BLaER1 treated with 17β-estradiol and CSF1 and Interleukin-3, amounts not matched to agents 10 nM and 100 nM (cell line): ENCODE data around the gene CYP1B1.

Experiments
- H3K27ac ChIP-seq, 11 experiments: shearing (Covaris generic); formaldehyde crosslinking; 2 replicates each; pipeline ENCODE4 v1.8.1; 2022
- H3K27me3 ChIP-seq, 11 experiments: shearing (Covaris generic); formaldehyde crosslinking; 2 replicates each; pipeline ENCODE4 v1.8.1; 2022
- H3K36me3 ChIP-seq, 11 experiments: shearing (Covaris generic); formaldehyde crosslinking; 2 replicates each; pipeline ENCODE4 v1.8.1; 2022
- H3K4me1 ChIP-seq, 10 experiments: shearing (Covaris generic); formaldehyde crosslinking; 2 replicates each; pipeline ENCODE4 v1.8.1; 2022
- H3K4me2 ChIP-seq, 11 experiments: shearing (Covaris generic); formaldehyde crosslinking; 2 replicates each; pipeline ENCODE4 v1.8.1; 2022
- H3K4me3 ChIP-seq, 10 experiments: shearing (Covaris generic); formaldehyde crosslinking; 2 replicates each; pipeline ENCODE4 v1.8.1; 2022
- H3K9ac ChIP-seq, 11 experiments: shearing (Covaris generic); formaldehyde crosslinking; 2 replicates each; pipeline ENCODE4 v1.8.1; 2022
- H3K9me3 ChIP-seq, 11 experiments: shearing (Covaris generic); formaldehyde crosslinking; replicated peaks in 1 of 11; 2 replicates each; pipeline ENCODE4 v1.8.1; 2022
- H4K20me1 ChIP-seq, 11 experiments: shearing (Covaris generic); formaldehyde crosslinking; 2 replicates each; pipeline ENCODE4 v1.8.1; 2022
- Cebpa-rat ChIP-seq, 11 experiments: shearing (Covaris generic); IDR thresholded peaks; 2 replicates each; pipeline ENCODE4 v1.8.1; 2022

The CYP1B1 gene

GRCh38 chr2:38080346-38080745 lies 4.4 kb upstream of the CYP1B1 start:
- Histone ChIP-seq H3K27ac (no peak overlapping the region), H3K4me3 (no peak overlapping the region), H3K9me3 (peaks cover 20 to 27% (median 24%) of the 10 kb centered on the region in 11 experiments), H3K4me1 (peaks cover 0 to 8% (median 4%) of the 10 kb centered on the region in 10 experiments; a peak in 8 of 20 replicates), H3K9ac (no peak overlapping the region), H4K20me1 (no peaks in the 10 kb centered on the region), H3K4me2 (no peak overlapping the region), H3K36me3 (0 out of 22 replicates have a peak, but pooled peaks cover 0 to under 1% (median 0%) of the 10 kb centered on the region in 11 experiments), H3K27me3 (peaks cover 18 to 33% (median 29%) of the 10 kb centered on the region in 11 experiments)
- TF ChIP-seq Cebpa-rat (IDR thresholded peaks at IDR 0.05): no peak

GRCh38 chr2:38079116-38080052 lies 3.4 kb upstream of the CYP1B1 start:
- H3K27ac ChIP-seq: no peak overlapping the region
- no peak for TF ChIP-seq Cebpa-rat (IDR thresholded peaks at IDR 0.05)
- H3K36me3 ChIP-seq: peaks cover 0 to 7% (median 0%) of the 10 kb centered on the region in 11 experiments; a peak in 1 of 22 replicates
- no peaks in the 10 kb centered on the region for H4K20me1 ChIP-seq
- H3K4me1 ChIP-seq: peaks cover 0 to 8% (median 4%) of the 10 kb centered on the region in 10 experiments; a peak in 8 of 20 replicates
- peaks cover 30 to 36% (median 34%) of the 10 kb centered on the region in 11 experiments for H3K9me3 ChIP-seq
- no peak overlapping the region for H3K4me3 ChIP-seq
- no peak overlapping the region for H3K9ac ChIP-seq
- H3K27me3 ChIP-seq: peaks cover 18 to 37% (median 29%) of the 10 kb centered on the region in 11 experiments
- H3K4me2 ChIP-seq: no peak overlapping the region

- H3K4me3 ChIP-seq: peak overlapping the region in 9 of 10 experiments; percentile 27 to 62 (median 43); a peak in 12 of 20 replicates
- H3K4me2 ChIP-seq: peak overlapping the region; percentile 10 to 81 (median 50); a peak in 17 of 22 replicates
Observed at GRCh38 chr2:38077431-38077769, 1.4 kb upstream of the CYP1B1 start.

GRCh38 chr2:38076710-38077430 lies 919 bp upstream of the CYP1B1 start:
- H3K4me3 ChIP-seq: peak overlapping the region; percentile 9 to 62 (median 40); a peak in 14 of 20 replicates
- peaks cover 0 to 8% (median 4%) of the 10 kb centered on the region in 10 experiments; a peak in 8 of 20 replicates for H3K4me1 ChIP-seq

More at GRCh38 chr2:38077431-38077769, 1.4 kb upstream of the CYP1B1 start:
- H4K20me1 ChIP-seq: no peaks in the 10 kb centered on the region
- peaks cover 18 to 37% (median 29%) of the 10 kb centered on the region in 11 experiments for H3K27me3 ChIP-seq
- H3K9me3 ChIP-seq: peaks cover 44 to 51% (median 47%) of the 10 kb centered on the region in 11 experiments
- H3K4me1 ChIP-seq: peaks cover 0 to 8% (median 4%) of the 10 kb centered on the region in 10 experiments; a peak in 8 of 20 replicates
- TF ChIP-seq Cebpa-rat (IDR thresholded peaks at IDR 0.05): no peak
- H3K9ac ChIP-seq: peak overlapping the region in 1 of 11 experiments; percentile 52; a peak in 1 of 22 replicates
- H3K36me3 ChIP-seq: peaks cover 0 to 7% (median 0%) of the 10 kb centered on the region in 11 experiments; a peak in 2 of 22 replicates
- H3K27ac ChIP-seq: no peak overlapping the region

GRCh38 chr2:38076152-38076709 lies 280 bp upstream of the CYP1B1 start:
- TF ChIP-seq Cebpa-rat (IDR thresholded peaks at IDR 0.05): no peak
- H3K4me1 ChIP-seq: peaks cover 0 to 8% (median 4%) of the 10 kb centered on the region in 10 experiments; a peak in 8 of 20 replicates
- H3K27ac ChIP-seq: no peak overlapping the region
- H3K9ac ChIP-seq: no peak overlapping the region
- no peaks in the 10 kb centered on the region for H4K20me1 ChIP-seq
- peaks cover 18 to 37% (median 29%) of the 10 kb centered on the region in 11 experiments for H3K27me3 ChIP-seq
- peaks cover 44 to 51% (median 47%) of the 10 kb centered on the region in 11 experiments for H3K9me3 ChIP-seq
- H3K4me2 ChIP-seq: no peak overlapping the region; a peak in 1 of 22 replicates
- peak overlapping the region in 6 of 10 experiments; percentile 7 to 54 (median 32); a peak in 3 of 20 replicates for H3K4me3 ChIP-seq
- peaks cover 0 to 7% (median 0%) of the 10 kb centered on the region in 11 experiments; a peak in 2 of 22 replicates for H3K36me3 ChIP-seq

More at GRCh38 chr2:38076710-38077430, 919 bp upstream of the CYP1B1 start:
- Histone ChIP-seq H3K9me3 (peaks cover 44 to 51% (median 47%) of the 10 kb centered on the region in 11 experiments), H3K36me3 (peaks cover 0 to 7% (median 0%) of the 10 kb centered on the region in 11 experiments; a peak in 2 of 22 replicates), H3K9ac (peak overlapping the region in 1 of 11 experiments; percentile 52; a peak in 1 of 22 replicates), H3K27me3 (peaks cover 18 to 37% (median 29%) of the 10 kb centered on the region in 11 experiments), H3K27ac (no peak overlapping the region), H4K20me1 (no peaks in the 10 kb centered on the region), H3K4me2 (peak overlapping the region; percentile 10 to 81 (median 50); a peak in 17 of 22 replicates)
- no peak for TF ChIP-seq Cebpa-rat (IDR thresholded peaks at IDR 0.05)

- H3K4me2 ChIP-seq: no peak overlapping the region
- peaks cover 18 to 37% (median 29%) of the 10 kb centered on the region in 11 experiments for H3K27me3 ChIP-seq
- no peak for TF ChIP-seq Cebpa-rat (IDR thresholded peaks at IDR 0.05)
- no peaks in the 10 kb centered on the region for H4K20me1 ChIP-seq
- H3K36me3 ChIP-seq: peaks cover 0 to 7% (median 0%) of the 10 kb centered on the region in 11 experiments; a peak in 2 of 22 replicates
- no peak overlapping the region for H3K9ac ChIP-seq
- peak overlapping the region in 3 of 10 experiments; percentile 7 to 19 (median 10); a peak in 3 of 20 replicates for H3K4me3 ChIP-seq
- no peak overlapping the region for H3K27ac ChIP-seq
- peaks cover 44 to 51% (median 47%) of the 10 kb centered on the region in 11 experiments for H3K9me3 ChIP-seq
- H3K4me1 ChIP-seq: peaks cover 0 to 8% (median 4%) of the 10 kb centered on the region in 10 experiments; a peak in 8 of 20 replicates
Observed at GRCh38 chr2:38074764-38075506, 1.0 kb downstream of the CYP1B1 start.

GRCh38 chr2:38074058-38074763 lies 1.7 kb downstream of the CYP1B1 start:
- Histone ChIP-seq H3K4me1 (peaks cover 0 to 8% (median 4%) of the 10 kb centered on the region in 10 experiments; a peak in 8 of 20 replicates), H3K9me3 (peaks cover 44 to 51% (median 47%) of the 10 kb centered on the region in 11 experiments), H3K4me3 (peak overlapping the region in 1 of 10 experiments; percentile 10; a peak in 2 of 20 replicates), H3K36me3 (peaks cover 0 to 7% (median 0%) of the 10 kb centered on the region in 11 experiments; a peak in 2 of 22 replicates), H3K27me3 (peaks cover 18 to 37% (median 29%) of the 10 kb centered on the region in 11 experiments), H3K4me2 (no peak overlapping the region), H3K9ac (no peak overlapping the region), H4K20me1 (no peaks in the 10 kb centered on the region), H3K27ac (no peak overlapping the region)
- no peak for TF ChIP-seq Cebpa-rat (IDR thresholded peaks at IDR 0.05)
